ENCODE data around the gene MGRN1.

GRCh38 chr16:4679156-4679849 is 54.7 kb downstream of the MGRN1 start:
- TF ChIP-seq ZFP30 (CRISPR knock-in tag; IDR thresholded peaks at IDR 0.05): no peak
- TF ChIP-seq ZFP3 (CRISPR knock-in tag; IDR thresholded peaks at IDR 0.05): no peak
- TF ChIP-seq ZNF70 (CRISPR knock-in tag; IDR thresholded peaks at IDR 0.05): no peak
- no peak for TF ChIP-seq POU6F1 (CRISPR knock-in tag; IDR thresholded peaks at IDR 0.05; ENCODE audit: borderline replicate concordance, low read depth)
- no peak for TF ChIP-seq GLIS3 (CRISPR knock-in tag; IDR thresholded peaks at IDR 0.05)
- no peak for TF ChIP-seq ZC3H10 (CRISPR knock-in tag; IDR thresholded peaks at IDR 0.05)
- no peak for TF ChIP-seq RARB (CRISPR knock-in tag; IDR thresholded peaks at IDR 0.05)
- TF ChIP-seq OSR1 (CRISPR knock-in tag; IDR thresholded peaks at IDR 0.05): no peak
- TF ChIP-seq PATZ1 (CRISPR knock-in tag; IDR thresholded peaks at IDR 0.05; ENCODE audit: borderline replicate concordance): no peak
- no peak for TF ChIP-seq ISL1 (CRISPR knock-in tag; IDR thresholded peaks at IDR 0.05)
- no peak for TF ChIP-seq PPARA (CRISPR knock-in tag; IDR thresholded peaks at IDR 0.05; ENCODE audit: borderline replicate concordance)
- no peak for TF ChIP-seq ARNTL (CRISPR knock-in tag; IDR thresholded peaks at IDR 0.05; ENCODE audit: borderline replicate concordance, low read depth)

All from SK-N-SH treated with all-trans-retinoic acid at 6 μM for 48 hours (cell line).